Suprapubic skin (tissue), 4 donors: ENCODE data around the gene CBL. TPM values are rescaled to one million over a fixed set of nuclear protein-coding genes. Genes with fewer than 3 reads are reported as not detected.

Experiments used
- DNase-seq, 2 donors: peaks; one replicate each; pipeline ENCODE4 v3.0.0-alpha.2; 2019; ENCODE audit warnings: low spot score in 2 of 2
- H3K27ac ChIP-seq: fragments of 200-600 bp; sonication (generic); one replicate; pipeline ENCODE4 v1.5.1; 2019
- H3K27me3 ChIP-seq: fragments of 200-600 bp; sonication (generic); one replicate; pipeline ENCODE4 v1.5.1; 2019
- H3K36me3 ChIP-seq: fragments of 200-600 bp; sonication (generic); one replicate; pipeline ENCODE4 v1.5.1; 2019
- H3K4me1 ChIP-seq: fragments of 200-600 bp; sonication (generic); one replicate; pipeline ENCODE4 v1.5.1; 2019
- H3K4me3 ChIP-seq: fragments of 200-600 bp; sonication (generic); one replicate; pipeline ENCODE4 v1.5.1; 2019; ENCODE audit warnings: mild to moderate bottlenecking
- H3K9me3 ChIP-seq: fragments of 200-600 bp; sonication (generic); one replicate; pipeline ENCODE4 v1.5.1; 2019
- CTCF ChIP-seq, 2 donors: fragments of 200-600 bp in 1 of 2; fragments of 450-650 bp in 1 of 2; sonication (generic) in 1 of 2; IDR thresholded peaks; one replicate each; pipeline ENCODE4 v1.5.1; 2016 to 2019; ENCODE audit warnings: antibody characterized with exemption in 2 of 2, mild to moderate bottlenecking in 1 of 2, moderate library complexity in 1 of 2
- EP300 ChIP-seq: sonication (generic); formaldehyde crosslinking; IDR thresholded peaks from one replicate; pipeline ENCODE4 v1.6.1; 2017; ENCODE audit warnings: antibody characterized with exemption
- POLR2A ChIP-seq, 2 donors: fragments of 450-650 bp; IDR thresholded peaks; one replicate each; pipeline ENCODE4 v1.6.1; 2017; ENCODE audit warnings: antibody characterized with exemption in 2 of 2, mild to moderate bottlenecking in 2 of 2, moderate library complexity in 2 of 2
- POLR2AphosphoS5 ChIP-seq, 3 donors: sonication (generic); formaldehyde crosslinking; IDR thresholded peaks; one replicate each; pipeline ENCODE4 v1.6.1; 2017; ENCODE audit warnings: antibody characterized with exemption in 3 of 3
- WGBS: methylation state at CpG from one replicate; pipeline ENCODE4 v1.1.5; 2018; 5-methylcytosine and 5-hydroxymethylcytosine counted together
- total RNA-seq, 4 donors: library from RNA; depleted of rRNA; stranded (reverse); fragments of >200 nt; gene quantifications; one replicate each; pipeline ENCODE4 v1.1.0, GENCODE V29; 2016

The CBL gene
- total RNA-seq, 4 donors from 2014 or later = 13.2 to 17.4 (median 17.2) TPM

- TF ChIP-seq POLR2AphosphoS5 (IDR thresholded peaks at IDR 0.05) = no peak
- no peak for TF ChIP-seq CTCF (IDR thresholded peaks at IDR 0.05)
- no peak for TF ChIP-seq EP300
- no peak for TF ChIP-seq POLR2A (IDR thresholded peaks at IDR 0.05)
- Histone ChIP-seq H3K9me3 (no peaks in the 10 kb centered on the region), H3K27ac (no peak overlapping the region), H3K36me3 (no peaks in the 10 kb centered on the region), H3K27me3 (no peaks in the 10 kb centered on the region), H3K4me3 (no peak overlapping the region), H3K4me1 (peaks cover 6% of the 10 kb centered on the region)
- 90% methylated on average over 5 of the region's 5 CpGs for WGBS
- DNase-seq = no peak
Observed at GRCh38 chr11:119193001-119193400, 13.1 kb upstream of the CBL start.

- Histone ChIP-seq H3K27me3 (no peaks in the 10 kb centered on the region), H3K4me3 (no peak overlapping the region), H3K4me1 (peaks cover 6% of the 10 kb centered on the region), H3K9me3 (no peaks in the 10 kb centered on the region), H3K36me3 (no peaks in the 10 kb centered on the region), H3K27ac (no peak overlapping the region)
- 86% methylated on average over 10 of the region's 10 CpGs for WGBS
- no peak for DNase-seq
- TF ChIP-seq POLR2AphosphoS5 (IDR thresholded peaks at IDR 0.05) = no peak
- TF ChIP-seq CTCF (IDR thresholded peaks at IDR 0.05) = no peak
- no peak for TF ChIP-seq EP300
- no peak for TF ChIP-seq POLR2A (IDR thresholded peaks at IDR 0.05)
Observed at GRCh38 chr11:119193626-119194025, 12.5 kb upstream of the CBL start.

- no peak overlapping the region for H3K4me3 ChIP-seq
- TF ChIP-seq CTCF (IDR thresholded peaks at IDR 0.05) (no peak), POLR2A (IDR thresholded peaks at IDR 0.05) (no peak)
- no peak for DNase-seq
- H3K36me3 ChIP-seq = no peaks in the 10 kb centered on the region
- peaks cover 6% of the 10 kb centered on the region for H3K4me1 ChIP-seq
- H3K27ac ChIP-seq = no peak overlapping the region
- H3K9me3 ChIP-seq = no peaks in the 10 kb centered on the region
- no peaks in the 10 kb centered on the region for H3K27me3 ChIP-seq
- WGBS = 81% methylated on average over 7 of the region's 7 CpGs
Observed at GRCh38 chr11:119194811-119195440, 11.2 kb upstream of the CBL start.

GRCh38 chr11:119195680-119196079, 10.5 kb upstream of the CBL start:
- Histone ChIP-seq H3K4me1 (peaks cover 6% of the 10 kb centered on the region), H3K27me3 (no peaks in the 10 kb centered on the region), H3K27ac (no peak overlapping the region), H3K4me3 (no peak overlapping the region), H3K9me3 (no peaks in the 10 kb centered on the region), H3K36me3 (no peaks in the 10 kb centered on the region)
- TF ChIP-seq CTCF (IDR thresholded peaks at IDR 0.05) = no peak
- no peak for TF ChIP-seq EP300
- TF ChIP-seq POLR2A (IDR thresholded peaks at IDR 0.05) = no peak
- no peak for TF ChIP-seq POLR2AphosphoS5 (IDR thresholded peaks at IDR 0.05)
- 36% methylated on average over 6 of the region's 6 CpGs for WGBS
- no peak for DNase-seq

- TF ChIP-seq POLR2AphosphoS5 (IDR thresholded peaks at IDR 0.05) = no peak
- TF ChIP-seq CTCF (IDR thresholded peaks at IDR 0.05) = peak; percentile 69
- no peak overlapping the region for H3K4me3 ChIP-seq
- no peaks in the 10 kb centered on the region for H3K36me3 ChIP-seq
- DNase-seq = no peak
- WGBS = 40% methylated on average over 5 of the region's 5 CpGs
- H3K27ac ChIP-seq = no peak overlapping the region
- no peaks in the 10 kb centered on the region for H3K27me3 ChIP-seq
- peaks cover 6% of the 10 kb centered on the region for H3K4me1 ChIP-seq
- no peaks in the 10 kb centered on the region for H3K9me3 ChIP-seq
Observed at GRCh38 chr11:119196833-119197483, 9.2 kb upstream of the CBL start.
